Vagina (tissue), 2 donors: ENCODE results near the gene COL18A1.

ENCODE experiments used
- POLR2A ChIP-seq, 2 donors: fragments of 450-650 bp; IDR thresholded peaks; one replicate each; pipeline ENCODE4 v1.6.1; 2017; ENCODE audit warnings: antibody characterized with exemption in 2 of 2, mild to moderate bottlenecking in 2 of 2, moderate library complexity in 2 of 2
- POLR2AphosphoS5 ChIP-seq, 2 donors: sonication (generic); formaldehyde crosslinking; IDR thresholded peaks; one replicate each; pipeline ENCODE4 v1.9.0; 2017; ENCODE audit warnings: antibody characterized with exemption in 2 of 2, mild to moderate bottlenecking in 2 of 2, low read depth in 1 of 2; ENCODE audit not compliant: insufficient read depth in 1 of 2
- TF ChIP-seq, protein P1 (sequence below), 3 experiments: fragments of 450-650 bp in 2 of 3; fragments of 200-600 bp in 1 of 3; sonication (generic) in 1 of 3; IDR thresholded peaks; one replicate each; pipeline ENCODE4 v1.5.1; 2017 to 2019; ENCODE audit warnings: antibody characterized with exemption in 3 of 3, mild to moderate bottlenecking in 2 of 3, moderate library complexity in 2 of 3

DNA sequence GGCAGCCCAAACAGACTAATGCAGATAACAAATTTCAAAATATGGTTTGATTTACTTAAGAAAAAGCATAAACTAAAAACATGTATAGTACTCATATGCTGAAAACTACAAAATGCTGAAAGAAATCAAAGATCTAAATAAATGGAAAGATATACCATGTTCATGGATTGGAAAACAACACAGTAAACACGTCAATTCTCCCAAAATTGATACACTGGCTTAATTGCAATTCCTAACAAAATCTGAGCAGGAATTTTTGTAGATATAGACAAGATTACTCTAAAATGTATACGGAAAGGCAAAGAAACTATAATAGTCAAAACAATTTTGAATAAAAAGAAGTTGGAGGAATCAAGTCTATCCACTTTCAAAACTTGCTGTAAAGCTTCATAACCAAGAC, 116.3 kb downstream of the COL18A1 start:
- TF ChIP-seq POLR2AphosphoS5 (IDR thresholded peaks at IDR 0.05; ENCODE audit: insufficient read depth in 1 of 2, low read depth in 1 of 2) (no peak), POLR2A (IDR thresholded peaks at IDR 0.05) (no peak)
- TF ChIP-seq, protein P1, sequence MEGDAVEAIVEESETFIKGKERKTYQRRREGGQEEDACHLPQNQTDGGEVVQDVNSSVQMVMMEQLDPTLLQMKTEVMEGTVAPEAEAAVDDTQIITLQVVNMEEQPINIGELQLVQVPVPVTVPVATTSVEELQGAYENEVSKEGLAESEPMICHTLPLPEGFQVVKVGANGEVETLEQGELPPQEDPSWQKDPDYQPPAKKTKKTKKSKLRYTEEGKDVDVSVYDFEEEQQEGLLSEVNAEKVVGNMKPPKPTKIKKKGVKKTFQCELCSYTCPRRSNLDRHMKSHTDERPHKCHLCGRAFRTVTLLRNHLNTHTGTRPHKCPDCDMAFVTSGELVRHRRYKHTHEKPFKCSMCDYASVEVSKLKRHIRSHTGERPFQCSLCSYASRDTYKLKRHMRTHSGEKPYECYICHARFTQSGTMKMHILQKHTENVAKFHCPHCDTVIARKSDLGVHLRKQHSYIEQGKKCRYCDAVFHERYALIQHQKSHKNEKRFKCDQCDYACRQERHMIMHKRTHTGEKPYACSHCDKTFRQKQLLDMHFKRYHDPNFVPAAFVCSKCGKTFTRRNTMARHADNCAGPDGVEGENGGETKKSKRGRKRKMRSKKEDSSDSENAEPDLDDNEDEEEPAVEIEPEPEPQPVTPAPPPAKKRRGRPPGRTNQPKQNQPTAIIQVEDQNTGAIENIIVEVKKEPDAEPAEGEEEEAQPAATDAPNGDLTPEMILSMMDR (IDR thresholded peaks at IDR 0.05): no peak
